C1 segment of cervical spinal cord (tissue), 14 donors: ENCODE results near the gene E2F2.

ENCODE experiments used
- DNase-seq, 14 donors: peaks; one replicate each; lab custom pipeline; 2025; lab: John Stamatoyannopoulos, UW

E2F2 gene

DNA sequence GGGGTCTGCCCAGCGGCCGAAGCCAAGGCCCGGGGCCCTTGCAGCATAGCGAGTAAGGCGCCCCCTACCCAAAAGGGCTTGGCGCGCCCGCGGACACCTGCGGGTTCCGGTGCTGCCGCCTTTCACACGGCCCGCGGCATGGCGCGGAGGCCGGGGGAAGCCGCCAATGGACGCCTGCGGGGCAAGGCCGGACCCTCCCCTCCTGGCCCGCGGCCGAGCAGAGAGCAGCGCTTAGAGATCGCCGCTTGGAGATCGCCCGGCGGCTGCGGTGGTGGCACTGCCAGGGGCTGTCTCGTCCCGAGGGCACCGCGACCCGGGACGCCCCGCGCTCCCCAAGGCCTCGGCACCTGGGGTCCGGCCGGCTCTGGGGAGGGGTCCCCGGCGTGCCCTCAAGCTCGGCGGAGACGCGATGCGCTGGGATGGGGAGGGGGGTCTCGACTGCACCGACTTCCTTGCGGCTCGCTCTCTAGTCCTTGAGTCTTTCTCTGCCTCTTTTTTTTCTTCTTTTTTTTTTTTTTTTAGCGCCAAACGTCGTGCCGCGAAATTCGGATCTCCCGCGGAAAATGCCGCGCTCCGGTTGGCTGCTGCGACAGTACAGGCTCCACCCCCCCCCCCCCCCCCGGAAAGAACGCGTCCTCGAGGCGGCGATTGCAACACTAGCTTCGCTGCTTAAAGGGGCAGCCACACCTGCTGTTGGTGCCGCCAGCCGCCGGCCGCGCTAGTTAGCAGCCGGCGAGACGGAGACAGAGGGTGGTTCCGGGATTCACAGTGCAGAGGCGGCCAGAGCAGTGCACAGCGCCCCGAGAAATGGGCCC lies at the start of gene E2F2:
Gene E2F2, minus strand, starts transcription at position 487 of the 815 bp plus-strand sequence. Its CDS starts 440 bp downstream, at position 47.
- DNase-seq, result peak in 12 of 14 donors; percentile 9 to 77 (median 55)

DNA sequence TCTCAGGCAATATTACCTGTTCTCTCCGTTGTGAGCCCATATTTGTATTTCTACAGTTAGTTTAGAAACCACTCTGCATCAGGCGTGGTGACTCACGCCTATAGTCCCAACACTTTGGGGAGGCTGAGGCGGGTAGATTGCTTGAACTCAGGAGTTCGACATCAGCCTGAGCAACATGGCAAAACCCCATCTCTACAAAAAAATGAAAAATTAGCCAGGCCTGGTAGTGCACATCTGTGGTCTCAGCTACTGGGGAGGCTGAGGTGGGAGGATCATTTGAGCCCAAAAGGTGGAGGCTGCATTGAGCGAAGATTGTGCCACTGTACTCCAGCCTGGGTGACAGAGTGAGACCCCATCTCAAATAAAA lies 47.9 kb upstream of the E2F2 start:
- DNase-seq, result no peak

GRCh38 chr1:23578311-23578996 lies 47.4 kb upstream of the E2F2 start:
- DNase-seq, result no peak

GRCh38 chr1:23577056-23578004 lies 46.3 kb upstream of the E2F2 start:
- no peak for DNase-seq

DNA sequence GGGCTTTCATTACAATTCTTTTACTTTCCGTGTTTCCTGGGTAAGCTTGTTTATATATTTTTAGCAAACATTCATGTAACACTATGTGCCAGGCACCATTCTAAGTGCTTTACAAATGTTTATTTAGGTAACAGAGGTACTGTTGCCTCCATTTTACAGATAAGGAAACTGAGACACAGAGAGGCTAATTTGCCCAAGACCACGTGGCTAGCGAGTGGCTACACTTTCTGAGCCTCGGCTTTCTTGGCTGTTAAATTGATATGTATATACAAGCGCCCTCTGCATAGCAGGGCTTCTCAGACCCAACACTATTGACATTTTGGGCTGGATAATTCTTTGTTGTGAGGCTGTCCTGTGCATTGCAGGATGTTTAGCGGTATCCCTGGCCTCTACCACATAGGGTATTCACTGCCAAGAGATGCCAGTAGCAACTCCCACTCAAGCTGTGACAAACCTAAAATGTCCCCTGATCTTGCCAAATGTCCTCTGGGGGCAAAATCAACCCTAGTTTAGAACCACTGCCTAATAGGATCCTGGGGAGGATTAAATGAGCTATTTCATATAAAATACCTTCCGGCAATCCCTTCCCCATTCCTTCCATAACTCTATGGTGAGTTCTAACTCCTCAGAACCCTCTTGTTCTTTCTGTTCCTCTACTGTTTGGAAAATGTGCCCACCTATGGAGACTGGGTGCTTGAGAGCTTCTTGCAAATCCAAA lies 45.5 kb upstream of the E2F2 start:
- DNase-seq, result no peak

DNA sequence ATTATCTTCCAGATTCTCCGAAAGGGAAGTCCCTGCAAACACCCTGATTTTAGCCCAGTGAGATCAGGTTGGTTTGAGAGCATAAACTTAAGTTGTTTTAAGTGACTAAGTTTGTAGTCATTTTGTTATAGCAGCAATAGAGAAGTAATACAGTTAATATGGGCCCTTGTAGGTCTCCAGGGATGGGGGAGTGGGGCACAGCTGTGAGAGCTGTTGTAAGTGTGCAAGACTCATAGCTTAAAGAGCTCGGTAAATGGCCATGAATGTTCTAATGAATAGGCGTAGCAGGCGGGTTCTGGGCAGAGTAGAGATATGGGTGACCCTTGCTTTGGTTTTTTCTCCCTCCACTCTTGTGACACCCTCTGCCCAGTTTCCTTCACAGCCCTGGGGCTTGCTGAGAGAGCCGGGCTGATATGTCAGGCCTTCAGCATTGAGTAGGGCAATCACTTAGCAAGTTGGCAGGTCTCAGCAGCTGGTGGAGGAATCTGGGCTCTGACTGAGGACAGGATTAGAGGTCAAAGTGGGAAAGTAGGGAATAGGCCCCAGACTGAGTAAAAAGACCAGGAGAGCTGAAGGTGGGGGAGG lies 44.3 kb upstream of the E2F2 start:
- no peak for DNase-seq

- DNase-seq, result no peak
These were observed 43.3 kb upstream of the E2F2 start for GRCh38 chr1:23574265-23574754.

DNA sequence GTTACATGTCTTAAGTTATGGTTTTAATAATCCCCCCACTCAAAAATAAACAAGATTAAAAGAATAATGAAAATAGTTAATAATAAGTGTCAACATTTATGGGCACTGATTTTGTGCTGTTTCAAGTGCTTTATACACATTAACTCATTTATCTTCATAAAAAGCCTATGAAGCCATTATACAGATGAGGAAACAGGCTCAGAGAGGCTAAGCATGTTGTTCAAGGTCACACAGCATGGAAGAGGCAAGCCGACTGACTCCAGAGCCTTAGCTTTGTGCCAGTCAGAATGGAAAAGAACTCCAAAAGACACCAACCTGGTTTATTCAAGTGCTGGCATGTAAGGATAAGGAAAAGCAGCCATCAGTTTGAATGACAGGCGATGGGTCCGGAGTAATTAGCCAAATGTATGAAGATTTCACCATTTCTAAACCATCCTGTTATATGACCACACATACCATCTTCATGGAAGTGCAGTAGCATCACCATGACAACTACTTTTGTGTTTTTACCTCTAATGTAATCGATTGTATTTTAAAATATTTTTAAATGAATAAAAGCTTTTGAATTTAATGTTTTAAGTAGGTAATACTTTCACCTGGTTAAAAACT lies 42.6 kb upstream of the E2F2 start:
- DNase-seq, result no peak

DNA sequence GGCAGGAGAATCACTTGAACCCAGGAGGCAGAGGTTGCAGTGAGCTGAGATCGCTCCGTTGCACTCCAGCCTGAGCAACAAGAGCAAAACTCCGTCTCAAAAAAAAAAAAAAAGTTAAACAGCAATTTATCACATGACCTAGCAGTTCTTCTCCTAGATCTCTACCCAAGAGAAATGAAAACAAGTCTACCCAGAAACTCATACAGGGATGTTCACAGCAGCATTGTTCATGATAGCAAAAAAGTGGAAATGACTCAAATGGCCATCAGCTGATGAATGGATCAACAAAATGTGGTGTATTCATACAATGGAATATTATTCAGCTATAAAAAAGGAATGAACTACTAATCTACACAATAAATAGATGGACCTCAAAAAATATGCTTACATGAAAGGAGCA lies 40.4 kb upstream of the E2F2 start:
- no peak for DNase-seq

DNA sequence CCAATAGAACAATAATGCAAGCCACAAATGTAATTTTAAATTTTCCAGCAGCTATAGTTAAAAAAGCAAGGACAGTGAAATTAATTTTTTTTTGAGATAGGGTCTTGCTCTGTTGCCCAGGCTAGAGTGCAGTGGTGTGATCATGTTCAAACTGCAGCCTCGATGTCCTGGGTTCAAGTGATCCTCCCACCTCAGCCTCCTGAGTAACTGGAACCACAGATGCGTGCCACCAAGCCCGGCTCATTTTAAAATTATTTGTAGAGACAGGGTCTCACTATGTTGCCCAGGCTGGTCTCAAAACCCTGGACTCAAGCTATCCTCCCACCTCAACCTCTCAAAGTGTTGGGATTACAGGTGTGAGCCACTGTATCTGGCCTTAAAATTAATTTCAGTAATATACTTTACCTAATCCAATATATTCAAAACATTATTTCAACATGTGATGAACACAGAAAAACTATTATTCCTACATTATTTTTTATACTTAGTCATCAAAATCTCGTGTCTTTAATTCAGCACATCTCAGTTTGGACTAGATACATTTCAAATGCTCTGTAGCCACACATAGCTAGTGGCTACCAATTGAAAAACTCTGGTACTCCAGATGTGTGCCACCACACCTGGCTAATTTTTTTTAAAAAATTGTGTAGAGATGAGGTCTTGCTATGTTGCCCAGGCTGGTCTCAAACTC lies 39.1 kb upstream of the E2F2 start:
- no peak for DNase-seq

DNA sequence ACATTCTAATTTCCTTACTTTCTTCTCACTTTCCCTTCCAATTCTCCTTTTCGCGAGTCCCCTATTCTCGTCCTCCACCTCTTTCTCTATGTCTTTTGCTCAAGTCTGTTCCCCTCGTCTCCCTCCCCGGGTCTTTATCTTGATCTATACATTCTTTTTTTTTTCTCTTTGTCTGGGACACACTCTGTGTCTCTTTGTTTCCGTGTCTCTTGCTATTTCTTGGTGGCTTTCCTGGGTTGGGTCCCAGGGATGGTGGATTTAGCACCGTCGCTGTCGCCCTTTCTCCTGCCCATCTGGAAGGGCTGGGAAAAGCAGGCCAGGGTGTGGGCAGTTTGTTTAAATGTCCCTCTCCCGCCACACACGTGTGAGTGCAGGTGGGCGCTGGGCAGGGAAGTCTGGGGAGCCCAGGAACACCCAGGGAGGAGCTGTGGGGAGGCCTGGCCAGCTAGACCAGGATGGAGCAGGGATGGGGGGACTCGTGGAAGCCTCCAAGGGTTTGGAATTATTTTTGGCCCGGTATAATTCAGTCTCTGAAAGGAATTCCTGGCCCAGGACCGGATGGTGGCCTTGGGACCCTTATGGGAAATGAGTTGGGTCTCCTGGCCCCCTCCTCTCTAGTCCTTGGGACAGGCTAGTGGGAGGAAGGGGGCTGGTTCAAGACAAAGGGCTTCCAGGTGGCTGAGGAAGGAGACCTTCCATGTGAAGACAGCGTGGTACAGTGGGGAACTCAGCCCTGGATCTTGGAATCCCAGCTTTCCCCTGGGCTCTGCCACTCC lies 37.8 kb upstream of the E2F2 start:
- peak in 2 of 14 donors; percentile 13 to 41 for DNase-seq

DNA sequence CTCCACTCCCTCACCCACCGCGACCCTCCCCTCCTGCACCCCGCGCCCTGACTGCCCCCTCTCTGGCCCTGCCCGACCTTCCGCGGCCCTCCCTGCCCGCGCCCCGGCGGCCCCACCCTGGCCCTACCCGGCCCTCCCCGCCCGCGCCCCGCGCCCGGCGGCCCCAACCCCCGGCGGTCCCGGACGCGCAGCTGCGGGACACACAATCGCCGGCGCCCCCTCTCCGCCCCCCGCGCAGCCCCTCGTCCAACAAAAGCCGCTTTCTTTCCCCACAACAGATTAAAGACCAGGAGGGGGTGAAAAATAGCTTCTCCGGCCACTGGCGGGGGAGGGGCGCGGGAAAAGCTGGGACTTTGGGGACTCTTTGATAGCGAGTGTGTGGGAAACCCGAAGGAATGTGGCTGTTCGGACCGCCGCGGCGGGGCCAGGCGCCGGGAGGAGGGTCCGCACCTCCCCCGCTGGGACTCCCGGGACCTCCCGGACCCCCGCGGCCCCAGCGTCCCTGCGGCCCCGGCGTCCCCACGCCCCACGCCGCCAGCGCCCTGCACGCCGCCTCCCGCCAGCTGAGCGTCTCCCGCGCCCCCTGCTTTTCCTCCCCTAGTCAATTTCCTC lies 37.1 kb upstream of the E2F2 start:
- DNase-seq, result peak in 8 of 14 donors; percentile 7 to 71 (median 46)

GRCh38 chr1:23567629-23567995 lies 36.6 kb upstream of the E2F2 start:
- no peak for DNase-seq

- no peak for DNase-seq
These were observed 35.3 kb upstream of the E2F2 start for GRCh38 chr1:23566304-23566703.

GRCh38 chr1:23565776-23566175 lies 34.7 kb upstream of the E2F2 start:
- no peak for DNase-seq

- DNase-seq, result no peak
These were observed 33.6 kb upstream of the E2F2 start for GRCh38 chr1:23564529-23565122.

GRCh38 chr1:23563755-23564374 lies 32.8 kb upstream of the E2F2 start:
- no peak for DNase-seq

DNA sequence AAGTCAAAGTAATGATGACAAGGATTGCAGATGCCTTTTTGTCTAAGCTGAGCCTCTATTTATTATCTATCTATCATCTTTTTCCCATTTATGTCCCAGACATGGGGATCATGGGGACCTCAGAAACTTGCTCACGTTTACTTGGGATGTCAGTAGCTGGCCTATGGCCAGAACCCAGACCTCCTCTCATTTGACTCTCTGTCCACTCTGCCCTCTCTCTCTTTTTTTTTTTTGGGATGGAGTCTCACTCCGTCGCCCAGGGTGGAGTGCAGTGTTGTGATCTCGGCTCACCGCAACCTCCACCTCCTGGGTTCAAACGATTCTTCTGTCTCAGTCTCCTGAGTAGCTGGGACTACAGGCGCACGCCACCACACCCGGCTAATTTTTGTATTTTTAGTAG lies 32.0 kb upstream of the E2F2 start:
- DNase-seq, result no peak
